ENCODE measurements around the gene MACF1. TPM values are rescaled to one million over a fixed set of nuclear protein-coding genes. Genes with fewer than 3 reads are reported as not detected.

MACF1 gene
- total RNA-seq, 1 experiment from 2014 or later, result 190 TPM

- Mint-ChIP-seq H3K27ac (no peak overlapping the region), H3K9me3 (peaks cover 0 to 18% of the 10 kb centered on the region in 2 experiments; a peak in 3 of 5 replicates), H3K36me3 (ENCODE audit: insufficient read depth in 1 of 3, low read depth in 3 of 3) (peaks cover 32 to 46% (median 36%) of the 10 kb centered on the region in 3 experiments), H3K4me1 (peaks cover 35 to 45% of the 10 kb centered on the region in 2 experiments), H3K27me3 (ENCODE audit: low read depth) (no peaks in the 10 kb centered on the region), H3K4me3 (peak overlapping the region in 1 of 2 experiments; percentile 22; a peak in 1 of 5 replicates)
- no peaks in the 10 kb centered on the region for H3K79me1 ChIP-seq (ENCODE audit: insufficient read depth, low read depth, low read length, poor library complexity, severe bottlenecking)
- TF ChIP-seq CTCF (conservative IDR thresholded peaks at IDR 0.05), result no peak
- H3K56ac ChIP-seq (ENCODE audit: insufficient read length, low read depth, low read length), result no peak overlapping the region
- H2AK5ac ChIP-seq (ENCODE audit: insufficient read length, low read length), result no peak overlapping the region
- no peak overlapping the region for H2BK5ac ChIP-seq (ENCODE audit: insufficient read length, low read length)
- H3K27me3 ChIP-seq (ENCODE audit: insufficient read depth, low read length), result no peaks in the 10 kb centered on the region
- DNase-seq, result no peak
- no peak overlapping the region for H2BK20ac ChIP-seq (ENCODE audit: low read depth, low read length, poor library complexity, severe bottlenecking)
- H3K4me2 ChIP-seq (ENCODE audit: insufficient read depth, insufficient read length, low read length), result no peak overlapping the region
- no peak overlapping the region for H3K27ac ChIP-seq (ENCODE audit: insufficient read length, low read depth, low read length)
- no peak overlapping the region for H3K4ac ChIP-seq (ENCODE audit: low read depth, low read length)
- no peak overlapping the region for H3K18ac ChIP-seq (ENCODE audit: insufficient read length, low read depth, low read length)
- no peak overlapping the region for H3K14ac ChIP-seq (ENCODE audit: insufficient read depth, low read length)
- H3K79me2 ChIP-seq (ENCODE audit: insufficient read depth, low read length), result peaks cover 29% of the 10 kb centered on the region; the same call in 1 of the 2 replicates
- H2AFZ ChIP-seq (ENCODE audit: low read length), result no peak overlapping the region
- H4K20me1 ChIP-seq (ENCODE audit: control insufficient read depth, insufficient read depth, insufficient read length), result no peaks in the 10 kb centered on the region
- no peak overlapping the region for H2BK12ac ChIP-seq (ENCODE audit: insufficient read length, low read depth, low read length)
- H2BK15ac ChIP-seq (ENCODE audit: low read depth, low read length), result no peak overlapping the region
- H4K8ac ChIP-seq (replicated peaks; ENCODE audit: insufficient read length, low read depth, low read length), result no peak overlapping the region
- no peak overlapping the region for H3K23ac ChIP-seq (ENCODE audit: insufficient read length, low read depth, low read length)
- no peak overlapping the region for H3T11ph ChIP-seq (ENCODE audit: low read length)
- no peaks in the 10 kb centered on the region for H3K23me2 ChIP-seq (ENCODE audit: insufficient read length, low read depth, low read length, poor library complexity, severe bottlenecking)
- H3K9ac ChIP-seq (ENCODE audit: extremely low read depth, insufficient read length, low read length), result no peak overlapping the region
- H3K9me3 ChIP-seq (ENCODE audit: control insufficient read depth, low read depth, low read length), result no peaks in the 10 kb centered on the region
- no peak overlapping the region for H2BK120ac ChIP-seq (ENCODE audit: low read depth, low read length, poor library complexity, severe bottlenecking)
- H4K91ac ChIP-seq (ENCODE audit: insufficient read length, low read depth, low read length), result no peak overlapping the region
- H3K4me1 ChIP-seq (ENCODE audit: insufficient read depth, low read length), result peaks cover 12% of the 10 kb centered on the region; the same call in 1 of the 2 replicates
- no CpG with 5 or more reads among the region's 9 CpGs for WGBS (ENCODE audit: extremely low coverage, insufficient read length, low lambda C conversion rate)
- H4K5ac ChIP-seq (ENCODE audit: insufficient read length, low read depth, low read length), result no peak overlapping the region
Measured at GRCh38 chr1:39415553-39415952, 211.1 kb downstream of the MACF1 start.
